ENCODE data around the gene PPP1R37.

Gene PPP1R37

GRCh38 chr19:45175515-45176345, 82.8 kb downstream of the PPP1R37 start:
- no peak for DNase-seq

GRCh38 chr19:45177817-45178261, 84.9 kb downstream of the PPP1R37 start, which contains the start of gene TRAPPC6A:
TSS of gene TRAPPC6A (minus strand) at chr19:45178237. CDS start at chr19:45178218, 19 bp downstream.
- no peak for DNase-seq

GRCh38 chr19:45178262-45179071, 85.5 kb downstream of the PPP1R37 start, which contains the start of gene BLOC1S3:
TSS of gene BLOC1S3 (plus strand) at chr19:45178784. CDS start at chr19:45179297, 513 bp downstream.
- DNase-seq = peak; percentile 99

- peak; percentile 50 for DNase-seq
Observed at GRCh38 chr19:45179072-45179891, 86.3 kb downstream of the PPP1R37 start.

GRCh38 chr19:45179892-45180370, 87.0 kb downstream of the PPP1R37 start:
- DNase-seq = no peak

- DNase-seq = no peak
Observed at GRCh38 chr19:45180936-45181335, 88.0 kb downstream of the PPP1R37 start.

GRCh38 chr19:45182758-45183157, 89.8 kb downstream of the PPP1R37 start:
- no peak for DNase-seq

GRCh38 chr19:45184115-45184514, 91.1 kb downstream of the PPP1R37 start:
- no peak for DNase-seq

GRCh38 chr19:45186509-45187334, 93.7 kb downstream of the PPP1R37 start:
- DNase-seq = no peak

- no peak for DNase-seq
Observed at GRCh38 chr19:45187421-45188100, 94.6 kb downstream of the PPP1R37 start.

- DNase-seq = no peak
Observed at GRCh38 chr19:45189971-45190370, 97.0 kb downstream of the PPP1R37 start.

- no peak for DNase-seq
Observed at GRCh38 chr19:45191375-45191774, 98.4 kb downstream of the PPP1R37 start.

- DNase-seq = no peak
Observed at GRCh38 chr19:45195764-45196163, 102.8 kb downstream of the PPP1R37 start.
